Activated B cell treated with CpG ODN at 0.5 μM for 24 hours (primary cell): ENCODE results near the gene ZNF18. TPM values are rescaled to one million over a fixed set of nuclear protein-coding genes. Genes with fewer than 3 reads are reported as not detected.
"Not testable (repeated sequence)": the region's sequence is repeated elsewhere in the genome, so short reads cannot be mapped to it uniquely, and the experiment has no call there.

Source experiments
- ATAC-seq: fragments of 200-7000 bp; cut with Tn5 transposase; one replicate; pipeline ENCODE4 v1.10.0; 2021; ENCODE audit warnings: low read depth, mild to moderate bottlenecking, moderate library complexity
- CTCF ChIA-PET: fragments of 350-600 bp; sonication (Branson Sonifier 250); formaldehyde crosslinking; loops from one replicate; lab custom pipeline; 2021; ENCODE audit warnings: antibody characterized with exemption; lab: Charles Lee
- POLR2A ChIA-PET: fragments of 350-600 bp; sonication (Branson Sonifier 250); formaldehyde crosslinking; loops from one replicate; lab custom pipeline; 2021; ENCODE audit warnings: antibody characterized with exemption; lab: Charles Lee
- DNase-seq: peaks from one replicate; pipeline ENCODE4 v3.0.0; 2022
- H3K27ac Mint-ChIP-seq: one replicate; pipeline ENCODE4 v1.8.0; 2020; ENCODE audit warnings: mixed read lengths
- H3K27me3 Mint-ChIP-seq: one replicate; pipeline ENCODE4 v1.8.0; 2021; ENCODE audit warnings: mixed read lengths
- H3K36me3 Mint-ChIP-seq: one replicate; pipeline ENCODE4 v1.8.0; 2021; ENCODE audit warnings: low read depth, mixed read lengths
- H3K4me1 Mint-ChIP-seq: one replicate; pipeline ENCODE4 v1.8.0; 2021; ENCODE audit warnings: mixed read lengths
- H3K4me3 Mint-ChIP-seq: one replicate; pipeline ENCODE4 v1.8.0; 2020; ENCODE audit warnings: mild to moderate bottlenecking, mixed read lengths
- H3K9me3 Mint-ChIP-seq: one replicate; pipeline ENCODE4 v1.8.0; 2020; ENCODE audit warnings: mixed read lengths
- CTCF ChIP-seq: fragments of 200-600 bp; IDR thresholded peaks from one replicate; pipeline ENCODE4 v1.8.0; 2022; ENCODE audit warnings: antibody characterized with exemption, mild to moderate bottlenecking
- intact Hi-C: fragments of 100-400 bp; cut with micrococcal nuclease; formaldehyde crosslinking; loops from one replicate; pipeline ENCODE4 v1.15.1; 2024
- total RNA-seq: library from RNA; stranded (reverse); gene quantifications from 2 replicates; pipeline ENCODE4 v1.2.3, GENCODE V29; 2022

ZNF18 gene
- total RNA-seq, 1 donor from 2014 or later, result 11.8 TPM

DNA sequence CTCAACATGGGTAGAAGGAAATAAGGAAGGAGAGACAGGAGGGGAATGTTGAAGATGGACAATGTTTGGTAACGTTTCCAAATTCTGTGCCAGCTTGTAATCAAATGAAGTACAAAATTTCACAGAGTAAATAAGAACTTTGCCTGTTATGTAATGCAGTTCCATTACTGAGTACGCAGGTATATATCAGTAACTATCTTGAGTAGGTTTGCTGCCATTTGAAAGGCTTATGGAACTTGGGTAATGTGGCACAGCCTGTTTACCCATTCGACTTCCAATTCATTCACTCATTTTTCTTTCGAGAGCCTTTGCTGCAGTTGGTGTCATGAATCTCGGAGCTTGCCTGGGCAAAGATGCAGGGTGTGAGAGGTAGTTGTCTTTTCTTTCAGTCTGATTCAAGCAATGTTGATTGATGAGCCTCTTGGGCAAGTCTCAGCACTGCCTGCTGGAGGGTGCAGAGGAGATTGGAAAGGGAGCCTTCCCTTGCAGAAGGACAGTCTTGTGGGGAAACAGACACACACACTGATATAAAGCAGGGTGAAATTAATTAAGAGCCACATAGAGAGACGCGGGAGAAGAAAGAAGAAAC is 53.4 kb downstream of the ZNF18 start:
- TF ChIP-seq CTCF, result no peak
- ATAC-seq (no peak), DNase-seq (no peak)
- Mint-ChIP-seq H3K27ac (no peak overlapping the region), H3K4me3 (no peak overlapping the region), H3K27me3 (no peaks in the 10 kb centered on the region), H3K9me3 (no peaks in the 10 kb centered on the region), H3K4me1 (no peaks in the 10 kb centered on the region), H3K36me3 (no peaks in the 10 kb centered on the region)
- ChIA-PET POLR2A (no interaction called here), CTCF (no interaction called here)
- intact Hi-C loops, result no loop called here

DNA sequence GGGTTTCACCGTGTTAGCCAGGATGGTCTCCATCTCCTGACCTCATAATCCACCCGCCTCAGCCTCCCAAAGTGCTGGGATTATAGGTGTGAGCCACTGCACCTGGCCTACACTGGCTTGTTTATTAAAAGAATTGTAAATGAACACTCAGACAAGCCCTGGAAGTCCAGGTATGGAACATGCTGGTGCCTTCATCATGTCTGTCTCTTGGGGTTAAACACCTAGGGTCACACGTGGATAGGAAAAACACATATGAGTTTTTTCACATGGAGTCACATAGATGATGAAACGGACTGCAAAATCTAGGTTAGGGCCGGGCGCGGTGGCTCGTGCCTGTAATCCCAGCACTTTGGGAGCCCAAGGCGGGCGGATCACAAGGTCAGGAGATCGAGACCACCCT is 54.2 kb downstream of the ZNF18 start:
- intact Hi-C loops, H3K36me3 Mint-ChIP-seq, POLR2A ChIA-PET, H3K4me3 Mint-ChIP-seq, H3K9me3 Mint-ChIP-seq, H3K27me3 Mint-ChIP-seq, CTCF ChIA-PET, H3K4me1 Mint-ChIP-seq, H3K27ac Mint-ChIP-seq, DNase-seq, ATAC-seq: not testable (repeated sequence)

GRCh38 chr17:11940904-11941303 is 56.4 kb downstream of the ZNF18 start:
- DNase-seq, result no peak
- no peaks in the 10 kb centered on the region for H3K36me3 Mint-ChIP-seq
- H3K27me3 Mint-ChIP-seq, result no peaks in the 10 kb centered on the region
- ChIA-PET POLR2A (no interaction called here), CTCF (no interaction called here)
- H3K4me3 Mint-ChIP-seq, result no peak overlapping the region
- H3K4me1 Mint-ChIP-seq, result no peaks in the 10 kb centered on the region
- TF ChIP-seq CTCF, result no peak
- intact Hi-C loops, result no loop called here
- ATAC-seq, result no peak
- no peaks in the 10 kb centered on the region for H3K9me3 Mint-ChIP-seq
- H3K27ac Mint-ChIP-seq, result no peak overlapping the region

GRCh38 chr17:11935734-11936406 is 61.4 kb downstream of the ZNF18 start:
- H3K4me3 Mint-ChIP-seq, result no peak overlapping the region
- ChIA-PET CTCF (interaction anchor here (0.7 kb wide), 1 partner anchor 48 kb away, joined by 3 read pairs; no protein-coding TSS in a partner anchor), POLR2A (no interaction called here)
- TF ChIP-seq CTCF, result no peak
- intact Hi-C loops, result no loop called here
- no peaks in the 10 kb centered on the region for H3K9me3 Mint-ChIP-seq
- DNase-seq, result no peak
- no peaks in the 10 kb centered on the region for H3K4me1 Mint-ChIP-seq
- no peaks in the 10 kb centered on the region for H3K36me3 Mint-ChIP-seq
- no peak overlapping the region for H3K27ac Mint-ChIP-seq
- ATAC-seq, result no peak
- peaks cover 2% of the 10 kb centered on the region for H3K27me3 Mint-ChIP-seq

DNA sequence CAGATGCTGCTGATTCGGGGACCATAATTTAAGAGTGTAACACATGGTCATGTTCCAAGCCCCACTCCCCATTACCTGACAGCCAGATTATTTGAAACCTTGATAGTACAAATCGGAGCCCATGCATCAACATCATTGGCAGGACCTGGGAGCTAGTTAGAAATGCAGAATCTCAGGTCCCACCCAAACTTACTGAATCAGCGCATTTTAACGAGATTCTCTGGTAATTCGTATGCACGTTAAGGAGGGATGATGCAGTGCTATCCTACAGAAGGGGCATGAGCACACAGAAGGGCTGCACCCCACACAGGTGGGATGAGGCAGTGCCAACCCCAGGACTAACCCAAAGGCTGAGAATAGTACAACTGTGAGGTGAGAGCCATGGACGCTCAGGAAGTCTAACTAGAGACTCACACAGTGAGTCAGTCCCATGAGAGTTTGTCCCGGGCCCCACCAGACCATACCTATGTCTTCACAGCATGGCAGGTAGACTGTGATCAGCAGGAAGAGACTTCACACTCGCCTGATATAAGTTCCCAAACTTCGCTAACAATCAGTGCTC is 64.9 kb downstream of the ZNF18 start:
- TF ChIP-seq CTCF, result no peak
- no peaks in the 10 kb centered on the region for H3K4me1 Mint-ChIP-seq
- intact Hi-C loops, result no loop called here
- ChIA-PET POLR2A (no interaction called here), CTCF (no interaction called here)
- peaks cover 2% of the 10 kb centered on the region for H3K27me3 Mint-ChIP-seq
- H3K36me3 Mint-ChIP-seq, result no peaks in the 10 kb centered on the region
- ATAC-seq, result no peak
- no peak overlapping the region for H3K27ac Mint-ChIP-seq
- no peaks in the 10 kb centered on the region for H3K9me3 Mint-ChIP-seq
- no peak overlapping the region for H3K4me3 Mint-ChIP-seq
- no peak for DNase-seq
